22Rv1 (cell line): Measurements from ENCODE around the gene SLC6A3.

Experiments
- CTCF ChIP-seq: fragments of 450-650 bp; IDR thresholded peaks from 2 replicates; pipeline ENCODE4 v1.5.1; 2017; ENCODE audit warnings: mild to moderate bottlenecking
- ZFX ChIP-seq: fragments of 450-650 bp; IDR thresholded peaks from 2 replicates; pipeline ENCODE4 v1.6.1; 2017; ENCODE audit warnings: antibody characterized with exemption, borderline replicate concordance

- TF ChIP-seq CTCF (no peak), ZFX (no peak)
Observed at GRCh38 chr5:1393571-1394501, 51.4 kb downstream of the SLC6A3 start.
